Stimulated activated naive CD4-positive, alpha-beta T cell (primary cell): ENCODE measurements around the gene AMACR.
A peak's percentile ranks its signal among the peaks of the same experiment; 100 is the strongest.

ENCODE experiments used
- DNase-seq, 6 experiments: peaks; one replicate each; lab custom pipeline; 2025; lab: John Stamatoyannopoulos, UW

The AMACR gene

GRCh38 chr5:34007621-34008600, at the start of gene AMACR:
AMACR (minus strand) TSS chr5:34008050; CDS start chr5:34008019, 31 bp downstream.
- DNase-seq = peak; percentile 78 to 91 (median 84)

- DNase-seq = no peak
These were observed 49.7 kb upstream of the AMACR start for GRCh38 chr5:34057569-34057968.

DNA sequence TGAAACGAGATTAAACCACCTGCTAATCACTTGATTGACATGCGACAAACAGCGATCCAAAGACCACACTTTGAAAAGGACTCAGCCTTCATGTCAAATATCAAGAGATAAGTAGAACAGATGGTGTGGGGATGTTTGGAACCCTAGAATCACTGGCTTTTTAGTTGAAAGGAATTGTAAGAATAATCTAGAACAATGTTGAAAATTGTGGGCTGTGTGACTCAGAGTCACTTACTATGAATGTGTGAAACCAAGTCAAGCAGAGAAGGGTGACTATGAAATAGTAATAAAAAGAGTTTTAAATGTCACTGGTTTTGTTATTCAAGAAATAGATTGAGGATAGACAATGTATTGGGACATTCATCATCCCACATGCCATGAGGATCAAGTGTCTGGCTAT, 49.3 kb upstream of the AMACR start:
- no peak for DNase-seq

GRCh38 chr5:34055667-34056066, 47.8 kb upstream of the AMACR start:
- DNase-seq = no peak

DNA sequence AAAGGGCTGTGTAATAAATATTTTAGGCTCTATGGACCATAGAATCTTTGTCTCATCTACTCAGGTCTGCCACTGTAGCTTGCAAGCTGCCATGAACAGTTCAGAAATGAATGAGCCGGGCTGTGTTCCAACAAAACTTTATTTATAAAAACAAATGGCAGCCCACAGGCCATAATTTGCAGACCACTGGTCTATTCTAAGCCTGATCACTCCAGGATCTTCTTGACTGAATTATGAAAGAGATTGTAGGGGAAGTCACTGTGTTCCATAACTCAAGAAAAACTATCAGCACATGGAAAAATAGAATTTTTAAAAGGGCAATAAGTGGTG, 46.5 kb upstream of the AMACR start:
- no peak for DNase-seq

DNA sequence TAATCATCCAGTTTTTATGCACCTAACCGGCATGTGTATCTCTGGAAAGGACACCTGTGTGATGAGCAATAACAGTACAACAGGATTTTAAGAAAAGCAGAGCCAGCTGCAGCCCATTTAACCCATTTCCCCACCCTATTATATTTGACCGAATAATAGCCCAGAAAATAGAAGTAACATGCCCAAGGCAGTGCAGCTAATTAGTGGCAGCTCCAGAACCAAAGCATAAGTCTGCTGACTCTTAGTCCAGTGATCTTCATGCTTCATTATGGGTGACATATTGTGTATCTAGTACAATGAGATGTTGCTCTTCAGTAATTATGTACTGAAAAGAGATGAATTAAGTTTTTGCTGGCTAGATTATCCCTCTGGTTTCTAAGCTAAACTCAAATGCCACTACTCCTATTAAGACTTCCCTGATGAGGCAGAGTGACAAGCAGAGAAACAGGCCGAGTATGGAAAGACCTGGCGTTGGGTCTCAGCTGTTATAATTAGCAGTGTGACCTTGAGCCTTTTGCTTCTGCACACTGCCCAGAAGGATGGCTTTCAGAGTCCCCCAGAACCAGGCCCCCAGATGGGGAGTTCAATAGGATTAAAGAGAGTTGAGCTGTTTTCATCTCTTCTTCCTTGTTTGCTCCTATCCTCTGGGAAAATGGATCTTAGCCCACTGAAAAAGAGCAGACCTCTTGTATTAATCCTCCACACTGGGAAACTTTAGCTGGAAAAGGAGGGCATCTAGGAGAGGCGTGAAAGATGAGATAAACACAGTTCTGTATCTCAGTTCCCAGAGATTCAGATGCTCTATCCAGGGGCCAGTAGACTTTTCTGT, 45.9 kb upstream of the AMACR start:
- no peak for DNase-seq

- no peak for DNase-seq
These were observed 45.3 kb upstream of the AMACR start for GRCh38 chr5:34053133-34053532.

- DNase-seq = no peak
These were observed 43.6 kb upstream of the AMACR start for GRCh38 chr5:34051374-34051980.

DNA sequence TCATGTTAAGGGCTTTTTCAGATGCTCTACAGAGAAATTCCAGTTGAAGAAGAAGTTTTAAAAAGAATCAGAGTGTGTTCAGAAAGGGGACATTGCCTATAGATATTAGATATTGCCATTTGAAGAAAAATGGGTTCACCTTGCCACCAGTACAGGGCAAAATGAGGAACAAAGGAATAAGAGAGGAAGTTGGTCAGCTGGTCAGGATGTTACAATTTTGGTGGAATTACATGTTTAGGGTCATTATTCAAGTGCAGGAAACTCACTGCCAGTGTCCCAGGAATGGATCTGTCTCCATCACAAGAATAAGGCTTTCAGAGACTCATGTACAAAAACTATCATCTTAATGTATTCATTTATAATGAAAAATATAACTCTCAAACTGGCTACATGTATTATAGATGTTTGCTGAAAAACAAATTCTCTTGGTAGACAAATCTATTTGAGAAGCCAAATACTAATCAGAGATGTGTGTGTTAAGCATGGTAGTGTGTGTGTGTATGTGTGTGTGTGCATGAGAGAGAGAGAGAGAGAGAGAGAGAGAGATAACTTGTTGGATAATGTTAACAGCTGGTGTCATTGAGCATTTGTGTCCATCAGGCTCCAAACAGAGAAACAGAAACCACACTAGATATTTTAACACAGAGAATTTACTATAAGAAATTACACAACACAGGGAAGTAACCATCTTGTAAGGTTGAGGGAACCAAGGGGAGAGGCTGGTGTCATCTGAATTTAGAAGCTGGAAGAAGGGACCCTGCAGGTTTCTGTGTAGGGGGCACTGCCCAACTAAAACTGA, 40.1 kb upstream of the AMACR start:
- no peak for DNase-seq

DNA sequence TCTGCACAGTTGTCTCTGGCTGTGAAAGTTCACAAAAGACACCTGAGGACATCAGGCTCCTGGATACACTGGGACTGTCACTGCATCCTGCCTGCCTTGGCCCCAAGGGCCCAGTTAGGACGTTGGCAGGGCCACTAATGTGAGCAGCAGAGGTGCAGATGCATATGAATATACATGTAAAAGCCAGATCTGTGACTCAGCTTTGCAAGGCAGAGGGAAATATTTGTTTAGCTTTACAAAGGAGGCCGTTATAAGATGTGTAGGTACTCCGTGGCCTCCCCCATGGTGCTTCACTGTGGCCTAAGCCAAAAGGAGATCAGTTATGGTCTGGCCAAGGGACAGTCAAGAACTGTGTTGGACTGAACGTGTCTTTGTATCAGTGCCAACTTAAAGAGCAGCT, 39.3 kb upstream of the AMACR start:
- no peak for DNase-seq

GRCh38 chr5:34045996-34046395, 38.1 kb upstream of the AMACR start:
- no peak for DNase-seq

- no peak for DNase-seq
These were observed 37.2 kb upstream of the AMACR start for GRCh38 chr5:34045023-34045422.

DNA sequence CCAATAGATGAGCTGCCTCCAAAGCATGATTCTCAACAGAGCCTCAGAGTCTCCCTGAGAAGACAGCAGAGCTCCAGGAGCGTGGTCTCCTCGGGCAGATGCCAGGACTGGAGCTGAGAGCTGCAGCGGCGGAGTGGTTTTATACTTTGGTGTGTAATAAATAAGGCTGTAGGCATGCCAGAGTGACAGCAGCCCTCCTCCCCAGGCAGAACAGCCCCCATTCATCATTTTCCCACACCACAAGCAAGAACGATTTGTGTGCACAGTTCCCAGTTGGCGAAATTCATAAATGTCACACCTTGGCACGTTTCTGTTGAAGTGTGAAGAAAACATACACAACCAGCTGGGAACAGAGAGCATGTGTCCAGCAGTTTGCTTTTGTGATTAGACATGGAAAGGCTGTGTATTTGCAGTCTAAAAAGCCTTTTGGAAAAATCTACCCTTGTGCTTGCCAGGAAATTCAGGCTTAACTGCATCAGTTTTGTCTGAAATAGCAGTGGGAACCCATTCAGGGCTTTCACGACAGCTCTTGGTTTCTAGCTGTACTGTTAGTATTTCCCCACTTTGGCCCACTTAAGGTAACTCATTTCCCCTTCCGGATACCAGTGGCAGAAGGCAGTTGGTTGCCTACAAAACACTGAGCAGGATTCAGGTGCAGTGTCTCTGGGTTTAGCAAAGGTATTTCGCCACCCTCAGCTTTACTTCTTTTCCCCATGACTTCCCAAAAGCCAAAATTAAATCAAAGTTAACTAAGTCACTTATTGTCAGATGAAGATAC, 35.4 kb upstream of the AMACR start, which contains the start of gene C1QTNF3:
C1QTNF3 (minus strand) TSS at position 115 of the 778 bp plus-strand sequence; CDS start at position 27, 88 bp downstream.
- no peak for DNase-seq

- no peak for DNase-seq
These were observed 34.5 kb upstream of the AMACR start for GRCh38 chr5:34042321-34042720.

DNA sequence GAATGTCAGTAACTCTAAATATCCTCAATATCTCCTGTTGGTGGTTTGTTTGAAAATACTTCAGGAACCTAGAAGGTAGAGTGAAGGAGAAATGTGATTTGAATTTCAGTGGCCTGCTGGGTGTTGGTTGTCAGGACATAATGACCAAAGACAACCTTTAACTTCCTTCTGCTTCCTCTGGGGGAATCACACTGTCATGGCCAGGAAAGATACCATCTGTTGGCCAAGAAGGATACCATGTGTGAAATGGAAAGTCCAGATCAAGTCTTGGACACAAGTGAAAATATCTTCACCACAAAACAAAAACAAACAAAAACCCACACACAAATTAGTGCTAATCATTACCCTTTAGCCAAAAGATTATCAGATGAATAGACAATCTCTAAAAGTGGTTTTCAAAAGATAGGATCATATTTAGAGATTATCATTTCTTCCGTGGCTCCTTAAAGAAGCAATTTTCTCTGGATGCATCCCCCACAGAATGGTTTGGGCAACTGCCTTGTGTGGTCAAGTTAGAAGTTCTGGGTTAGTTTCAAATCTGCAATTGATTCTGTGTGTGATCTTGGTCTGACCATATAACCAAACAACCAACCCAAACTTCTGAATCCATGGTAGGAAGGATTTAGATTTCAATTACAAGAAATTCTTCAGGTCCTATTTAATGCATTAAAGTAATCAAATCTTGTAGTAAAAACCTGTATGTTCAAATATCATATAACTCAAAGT, 33.6 kb upstream of the AMACR start:
- DNase-seq = no peak

DNA sequence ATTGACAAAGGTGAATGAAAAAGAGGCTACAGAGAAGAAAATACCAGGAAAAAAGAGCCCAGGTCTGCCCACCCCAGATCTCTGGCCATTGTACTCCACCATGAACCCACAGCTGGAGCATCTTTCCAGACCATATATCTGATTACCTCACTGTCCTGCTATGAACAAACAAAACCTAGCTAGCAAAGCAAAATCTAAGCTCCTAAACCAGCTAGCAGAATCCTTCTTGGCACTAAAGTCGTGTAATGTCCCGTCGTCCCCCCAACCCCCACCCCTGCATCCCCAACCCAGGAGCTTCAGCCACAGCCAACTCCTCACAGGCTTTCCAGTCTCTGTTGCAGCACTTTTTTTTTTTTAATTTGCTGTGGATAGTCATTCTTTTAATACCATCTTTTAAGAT, 32.6 kb upstream of the AMACR start:
- no peak for DNase-seq

- no peak for DNase-seq
These were observed 31.7 kb upstream of the AMACR start for GRCh38 chr5:34039398-34040157.

GRCh38 chr5:34038838-34039237, 31.0 kb upstream of the AMACR start:
- DNase-seq = no peak

DNA sequence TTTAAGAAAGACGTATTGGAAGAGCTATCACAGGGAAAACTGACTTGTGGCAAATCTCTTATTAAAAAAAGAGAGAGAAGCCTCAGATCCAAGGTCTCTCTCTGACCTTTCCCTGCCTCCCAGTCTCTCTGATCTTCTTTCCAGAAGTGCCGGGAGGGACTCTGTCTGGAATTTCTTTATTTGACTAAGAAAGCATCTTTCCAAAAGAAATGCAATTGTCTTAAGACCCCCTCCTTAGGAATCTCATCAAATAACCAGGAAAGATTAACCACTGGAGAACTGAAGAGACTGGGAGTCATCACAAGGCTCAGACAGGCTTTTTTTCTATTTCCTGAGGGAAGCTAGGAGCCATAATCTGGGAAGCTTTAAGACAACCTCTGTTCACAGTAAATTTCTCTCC, 30.5 kb upstream of the AMACR start:
- no peak for DNase-seq
